NK-92 (cell line): ENCODE results near the gene SHC3.

Source experiments
- DNase-seq: peaks from one replicate; lab custom pipeline; 2025; ENCODE audit not compliant: unreplicated experiment; lab: John Stamatoyannopoulos, UW

Gene SHC3

GRCh38 chr9:88965473-88965872 is 213.1 kb downstream of the SHC3 start:
- no peak for DNase-seq

- no peak for DNase-seq
Measured at GRCh38 chr9:88960632-88961031, 218.0 kb downstream of the SHC3 start.

GRCh38 chr9:88959727-88960469 is 218.7 kb downstream of the SHC3 start:
- DNase-seq, result no peak

- DNase-seq, result no peak
Measured at GRCh38 chr9:88957526-88957925, 221.1 kb downstream of the SHC3 start.
